ENCODE results near the gene CCIN.

DNA sequence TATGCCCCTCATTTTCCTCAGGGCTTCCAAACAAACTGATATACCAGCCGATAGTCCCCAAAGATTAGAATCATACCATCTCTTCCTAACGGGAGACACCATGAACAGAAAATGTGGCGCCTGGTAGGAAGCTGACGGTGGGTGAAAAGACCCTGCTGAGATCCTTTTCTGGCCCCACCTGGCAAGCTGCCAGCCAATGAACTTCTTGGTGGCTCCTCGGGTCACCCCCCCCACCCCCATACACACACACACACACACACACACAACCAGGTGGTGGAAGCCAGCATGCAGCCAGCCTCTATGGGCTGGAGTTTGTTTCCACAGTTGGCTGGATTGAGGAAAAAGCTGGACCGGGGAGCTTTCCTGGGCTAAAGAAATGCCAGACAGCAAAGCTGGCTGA lies 4.8 kb upstream of the CCIN start:
- no peak for TF ChIP-seq EP300 (IDR thresholded peaks at IDR 0.05)
- TF ChIP-seq, protein P1, sequence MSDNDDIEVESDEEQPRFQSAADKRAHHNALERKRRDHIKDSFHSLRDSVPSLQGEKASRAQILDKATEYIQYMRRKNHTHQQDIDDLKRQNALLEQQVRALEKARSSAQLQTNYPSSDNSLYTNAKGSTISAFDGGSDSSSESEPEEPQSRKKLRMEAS (IDR thresholded peaks at IDR 0.05) = no peak
- TF ChIP-seq, protein P2, sequence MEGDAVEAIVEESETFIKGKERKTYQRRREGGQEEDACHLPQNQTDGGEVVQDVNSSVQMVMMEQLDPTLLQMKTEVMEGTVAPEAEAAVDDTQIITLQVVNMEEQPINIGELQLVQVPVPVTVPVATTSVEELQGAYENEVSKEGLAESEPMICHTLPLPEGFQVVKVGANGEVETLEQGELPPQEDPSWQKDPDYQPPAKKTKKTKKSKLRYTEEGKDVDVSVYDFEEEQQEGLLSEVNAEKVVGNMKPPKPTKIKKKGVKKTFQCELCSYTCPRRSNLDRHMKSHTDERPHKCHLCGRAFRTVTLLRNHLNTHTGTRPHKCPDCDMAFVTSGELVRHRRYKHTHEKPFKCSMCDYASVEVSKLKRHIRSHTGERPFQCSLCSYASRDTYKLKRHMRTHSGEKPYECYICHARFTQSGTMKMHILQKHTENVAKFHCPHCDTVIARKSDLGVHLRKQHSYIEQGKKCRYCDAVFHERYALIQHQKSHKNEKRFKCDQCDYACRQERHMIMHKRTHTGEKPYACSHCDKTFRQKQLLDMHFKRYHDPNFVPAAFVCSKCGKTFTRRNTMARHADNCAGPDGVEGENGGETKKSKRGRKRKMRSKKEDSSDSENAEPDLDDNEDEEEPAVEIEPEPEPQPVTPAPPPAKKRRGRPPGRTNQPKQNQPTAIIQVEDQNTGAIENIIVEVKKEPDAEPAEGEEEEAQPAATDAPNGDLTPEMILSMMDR (IDR thresholded peaks at IDR 0.05) = no peak
- no peak for TF ChIP-seq CHD4 (IDR thresholded peaks at IDR 0.05; ENCODE audit: borderline replicate concordance)
- no peak for TF ChIP-seq CHD2 (IDR thresholded peaks at IDR 0.05; ENCODE audit: low read length, partially characterized antibody)
- TF ChIP-seq, protein P3, sequence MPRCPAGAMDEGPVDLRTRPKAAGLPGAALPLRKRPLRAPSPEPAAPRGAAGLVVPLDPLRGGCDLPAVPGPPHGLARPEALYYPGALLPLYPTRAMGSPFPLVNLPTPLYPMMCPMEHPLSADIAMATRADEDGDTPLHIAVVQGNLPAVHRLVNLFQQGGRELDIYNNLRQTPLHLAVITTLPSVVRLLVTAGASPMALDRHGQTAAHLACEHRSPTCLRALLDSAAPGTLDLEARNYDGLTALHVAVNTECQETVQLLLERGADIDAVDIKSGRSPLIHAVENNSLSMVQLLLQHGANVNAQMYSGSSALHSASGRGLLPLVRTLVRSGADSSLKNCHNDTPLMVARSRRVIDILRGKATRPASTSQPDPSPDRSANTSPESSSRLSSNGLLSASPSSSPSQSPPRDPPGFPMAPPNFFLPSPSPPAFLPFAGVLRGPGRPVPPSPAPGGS (IDR thresholded peaks at IDR 0.05) = no peak
- TF ChIP-seq SMC3 (IDR thresholded peaks at IDR 0.05) = no peak
- TF ChIP-seq, protein P4, sequence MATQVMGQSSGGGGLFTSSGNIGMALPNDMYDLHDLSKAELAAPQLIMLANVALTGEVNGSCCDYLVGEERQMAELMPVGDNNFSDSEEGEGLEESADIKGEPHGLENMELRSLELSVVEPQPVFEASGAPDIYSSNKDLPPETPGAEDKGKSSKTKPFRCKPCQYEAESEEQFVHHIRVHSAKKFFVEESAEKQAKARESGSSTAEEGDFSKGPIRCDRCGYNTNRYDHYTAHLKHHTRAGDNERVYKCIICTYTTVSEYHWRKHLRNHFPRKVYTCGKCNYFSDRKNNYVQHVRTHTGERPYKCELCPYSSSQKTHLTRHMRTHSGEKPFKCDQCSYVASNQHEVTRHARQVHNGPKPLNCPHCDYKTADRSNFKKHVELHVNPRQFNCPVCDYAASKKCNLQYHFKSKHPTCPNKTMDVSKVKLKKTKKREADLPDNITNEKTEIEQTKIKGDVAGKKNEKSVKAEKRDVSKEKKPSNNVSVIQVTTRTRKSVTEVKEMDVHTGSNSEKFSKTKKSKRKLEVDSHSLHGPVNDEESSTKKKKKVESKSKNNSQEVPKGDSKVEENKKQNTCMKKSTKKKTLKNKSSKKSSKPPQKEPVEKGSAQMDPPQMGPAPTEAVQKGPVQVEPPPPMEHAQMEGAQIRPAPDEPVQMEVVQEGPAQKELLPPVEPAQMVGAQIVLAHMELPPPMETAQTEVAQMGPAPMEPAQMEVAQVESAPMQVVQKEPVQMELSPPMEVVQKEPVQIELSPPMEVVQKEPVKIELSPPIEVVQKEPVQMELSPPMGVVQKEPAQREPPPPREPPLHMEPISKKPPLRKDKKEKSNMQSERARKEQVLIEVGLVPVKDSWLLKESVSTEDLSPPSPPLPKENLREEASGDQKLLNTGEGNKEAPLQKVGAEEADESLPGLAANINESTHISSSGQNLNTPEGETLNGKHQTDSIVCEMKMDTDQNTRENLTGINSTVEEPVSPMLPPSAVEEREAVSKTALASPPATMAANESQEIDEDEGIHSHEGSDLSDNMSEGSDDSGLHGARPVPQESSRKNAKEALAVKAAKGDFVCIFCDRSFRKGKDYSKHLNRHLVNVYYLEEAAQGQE (IDR thresholded peaks at IDR 0.05) = no peak
- no peak for TF ChIP-seq NFE2L2 (conservative IDR thresholded peaks at IDR 0.05; ENCODE audit: low read length)
- TF ChIP-seq JUN (IDR thresholded peaks at IDR 0.05) = no peak
- TF ChIP-seq, protein P5, sequence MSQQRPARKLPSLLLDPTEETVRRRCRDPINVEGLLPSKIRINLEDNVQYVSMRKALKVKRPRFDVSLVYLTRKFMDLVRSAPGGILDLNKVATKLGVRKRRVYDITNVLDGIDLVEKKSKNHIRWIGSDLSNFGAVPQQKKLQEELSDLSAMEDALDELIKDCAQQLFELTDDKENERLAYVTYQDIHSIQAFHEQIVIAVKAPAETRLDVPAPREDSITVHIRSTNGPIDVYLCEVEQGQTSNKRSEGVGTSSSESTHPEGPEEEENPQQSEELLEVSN (IDR thresholded peaks at IDR 0.05; ENCODE audit: borderline replicate concordance, low read depth) = no peak
- no peak for TF ChIP-seq HDAC2 (IDR thresholded peaks at IDR 0.05)
- TF ChIP-seq RAD21 (conservative IDR thresholded peaks at IDR 0.05 in 1 of 2, IDR thresholded peaks at IDR 0.05 in 1 of 2) = no peak
- no peak for TF ChIP-seq POLR2A (IDR thresholded peaks at IDR 0.05; ENCODE audit: low read length)
